Osteoblast (primary cell): ENCODE measurements around the gene DRC7. TPM values are rescaled to one million over a fixed set of nuclear protein-coding genes. Genes with fewer than 3 reads are reported as not detected.

Experiments
- DNase-seq: peaks from one replicate; pipeline ENCODE4 v3.0.0; 2011; ENCODE audit warnings: low spot score, mixed read lengths; ENCODE audit not compliant: insufficient read length; ENCODE audit errors: missing footprints
- H2AFZ ChIP-seq: 2 replicates; pipeline ENCODE4 v1.6.0; 2011; ENCODE audit warnings: mild to moderate bottlenecking, low read length
- H3K27ac ChIP-seq: 2 replicates; pipeline ENCODE4 v1.5.1; 2011; ENCODE audit warnings: mild to moderate bottlenecking, low read depth, low read length, moderate library complexity
- H3K27me3 ChIP-seq: 2 replicates; pipeline ENCODE4 v1.6.0; 2012; ENCODE audit warnings: mild to moderate bottlenecking, control low read depth, inconsistent platforms, low read length, moderate library complexity; ENCODE audit not compliant: insufficient read depth
- H3K36me3 ChIP-seq: 2 replicates; pipeline ENCODE4 v1.5.1; 2011; ENCODE audit warnings: mild to moderate bottlenecking, low read length, control low read depth, moderate library complexity; ENCODE audit not compliant: insufficient read depth
- H3K4me1 ChIP-seq: 2 replicates; pipeline ENCODE4 v1.5.1; 2011; ENCODE audit warnings: mild to moderate bottlenecking, low read length, control low read depth, moderate library complexity; ENCODE audit not compliant: insufficient read depth
- H3K4me2 ChIP-seq: 2 replicates; pipeline ENCODE4 v1.6.0; 2011; ENCODE audit warnings: mild to moderate bottlenecking, low read length; ENCODE audit not compliant: insufficient read depth
- H3K4me3 ChIP-seq: fragments of 200-600 bp; sonication (generic); 3 replicates; pipeline ENCODE4 v1.5.1; 2012; ENCODE audit warnings: mild to moderate bottlenecking, low read length, inconsistent platforms; ENCODE audit not compliant: insufficient read depth
- H3K79me2 ChIP-seq: 2 replicates; pipeline ENCODE4 v1.6.0; 2012; ENCODE audit warnings: mild to moderate bottlenecking, low read length, control low read depth, inconsistent platforms; ENCODE audit not compliant: insufficient read depth
- H3K9me3 ChIP-seq: 2 replicates; pipeline ENCODE4 v1.5.1; 2011; ENCODE audit warnings: low read depth, low read length, control low read depth
- H4K20me1 ChIP-seq: 2 replicates; pipeline ENCODE4 v1.6.0; 2012; ENCODE audit warnings: mild to moderate bottlenecking, low read length, control low read depth; ENCODE audit not compliant: insufficient read depth
- total RNA-seq: library from RNA; depleted of rRNA; stranded (reverse); fragments of >200 nt; gene quantifications from 2 replicates; pipeline ENCODE4 v1.2.3, GENCODE V29; 2012
- TF ChIP-seq, protein P1 (sequence below): IDR thresholded peaks from 2 replicates; pipeline ENCODE4 v1.5.1; 2011; ENCODE audit warnings: mild to moderate bottlenecking, low read depth, low read length, moderate library complexity; ENCODE audit errors: extremely low read depth

DRC7 gene
- total RNA-seq, 1 donor, result not detected

DNA sequence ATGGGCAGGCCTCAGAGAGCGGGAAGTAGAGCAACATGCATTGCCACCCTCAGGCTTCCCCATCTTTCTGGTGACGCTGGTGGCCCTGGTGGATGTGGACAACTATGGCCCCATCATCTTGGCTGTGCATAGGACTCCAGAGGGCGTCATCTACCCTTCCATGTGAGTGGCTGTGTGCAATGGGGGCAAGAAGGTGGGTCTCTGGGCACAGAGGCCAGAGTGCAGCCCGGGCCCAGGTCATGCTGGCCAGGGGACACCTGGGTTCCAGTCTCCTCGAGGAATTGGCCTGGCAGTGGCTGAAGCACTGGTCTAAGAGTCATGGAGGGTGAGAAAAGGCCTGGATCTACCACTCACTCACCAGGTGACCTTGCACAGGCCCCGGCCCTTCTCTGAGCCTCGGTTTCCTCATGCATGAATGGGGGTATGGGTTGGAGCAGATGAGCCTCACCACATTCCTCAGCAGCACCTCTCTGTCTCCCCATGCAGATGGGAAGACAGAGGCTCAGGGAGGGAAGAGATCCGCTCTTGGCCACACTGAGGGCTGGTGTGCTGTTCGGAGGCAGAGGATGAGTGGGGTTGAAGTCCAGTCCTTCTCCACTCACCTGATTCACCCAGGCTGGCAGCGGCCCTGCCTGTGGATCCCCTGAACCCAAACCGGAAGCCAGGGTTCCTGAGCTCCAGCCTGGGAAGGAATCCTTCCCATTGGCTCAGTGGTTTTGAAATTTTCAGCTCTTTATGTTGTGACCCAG, 33.7 kb upstream of the DRC7 start:
- TF ChIP-seq, protein P1, sequence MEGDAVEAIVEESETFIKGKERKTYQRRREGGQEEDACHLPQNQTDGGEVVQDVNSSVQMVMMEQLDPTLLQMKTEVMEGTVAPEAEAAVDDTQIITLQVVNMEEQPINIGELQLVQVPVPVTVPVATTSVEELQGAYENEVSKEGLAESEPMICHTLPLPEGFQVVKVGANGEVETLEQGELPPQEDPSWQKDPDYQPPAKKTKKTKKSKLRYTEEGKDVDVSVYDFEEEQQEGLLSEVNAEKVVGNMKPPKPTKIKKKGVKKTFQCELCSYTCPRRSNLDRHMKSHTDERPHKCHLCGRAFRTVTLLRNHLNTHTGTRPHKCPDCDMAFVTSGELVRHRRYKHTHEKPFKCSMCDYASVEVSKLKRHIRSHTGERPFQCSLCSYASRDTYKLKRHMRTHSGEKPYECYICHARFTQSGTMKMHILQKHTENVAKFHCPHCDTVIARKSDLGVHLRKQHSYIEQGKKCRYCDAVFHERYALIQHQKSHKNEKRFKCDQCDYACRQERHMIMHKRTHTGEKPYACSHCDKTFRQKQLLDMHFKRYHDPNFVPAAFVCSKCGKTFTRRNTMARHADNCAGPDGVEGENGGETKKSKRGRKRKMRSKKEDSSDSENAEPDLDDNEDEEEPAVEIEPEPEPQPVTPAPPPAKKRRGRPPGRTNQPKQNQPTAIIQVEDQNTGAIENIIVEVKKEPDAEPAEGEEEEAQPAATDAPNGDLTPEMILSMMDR, result no peak
- Histone ChIP-seq H3K27me3 (no peaks in the 10 kb centered on the region), H3K9me3 (no peaks in the 10 kb centered on the region), H3K27ac (no peak overlapping the region), H3K36me3 (no peaks in the 10 kb centered on the region), H3K4me3 (no peak overlapping the region), H3K4me2 (no peak overlapping the region), H3K79me2 (no peaks in the 10 kb centered on the region), H2AFZ (no peak overlapping the region), H3K4me1 (no peaks in the 10 kb centered on the region), H4K20me1 (no peaks in the 10 kb centered on the region)
- DNase-seq, result peak; percentile 23

GRCh38 chr16:57661510-57661909, 33.1 kb upstream of the DRC7 start:
- Histone ChIP-seq H3K4me2 (no peak overlapping the region), H3K4me1 (no peaks in the 10 kb centered on the region), H3K9me3 (no peaks in the 10 kb centered on the region), H3K4me3 (no peak overlapping the region), H3K27ac (no peak overlapping the region), H4K20me1 (no peaks in the 10 kb centered on the region), H2AFZ (no peak overlapping the region), H3K36me3 (no peaks in the 10 kb centered on the region), H3K79me2 (no peaks in the 10 kb centered on the region), H3K27me3 (no peaks in the 10 kb centered on the region)
- DNase-seq, result peak; percentile 68
- TF ChIP-seq, protein P1, result no peak

- no peaks in the 10 kb centered on the region for H3K36me3 ChIP-seq
- no peaks in the 10 kb centered on the region for H3K79me2 ChIP-seq
- no peaks in the 10 kb centered on the region for H4K20me1 ChIP-seq
- no peak overlapping the region for H2AFZ ChIP-seq
- TF ChIP-seq, protein P1, result no peak
- no peaks in the 10 kb centered on the region for H3K4me1 ChIP-seq
- H3K27me3 ChIP-seq, result no peaks in the 10 kb centered on the region
- H3K4me2 ChIP-seq, result no peak overlapping the region
- H3K4me3 ChIP-seq, result no peak overlapping the region
- H3K27ac ChIP-seq, result no peak overlapping the region
- H3K9me3 ChIP-seq, result no peaks in the 10 kb centered on the region
- DNase-seq, result peak; percentile 76
Observed at GRCh38 chr16:57661936-57662906, 32.4 kb upstream of the DRC7 start.

GRCh38 chr16:57663436-57663835, 31.2 kb upstream of the DRC7 start:
- no peaks in the 10 kb centered on the region for H3K79me2 ChIP-seq
- no peak overlapping the region for H3K4me3 ChIP-seq
- H3K4me1 ChIP-seq, result no peaks in the 10 kb centered on the region
- no peak overlapping the region for H2AFZ ChIP-seq
- no peaks in the 10 kb centered on the region for H4K20me1 ChIP-seq
- no peaks in the 10 kb centered on the region for H3K9me3 ChIP-seq
- DNase-seq, result peak; percentile 58
- H3K27me3 ChIP-seq, result no peaks in the 10 kb centered on the region
- no peaks in the 10 kb centered on the region for H3K36me3 ChIP-seq
- no peak overlapping the region for H3K4me2 ChIP-seq
- TF ChIP-seq, protein P1, result no peak
- no peak overlapping the region for H3K27ac ChIP-seq
